Lower leg skin (tissue), 3 donors: ENCODE data around the gene FGD4.

Experiments used
- POLR2A ChIP-seq, 2 donors: fragments of 450-650 bp; IDR thresholded peaks; one replicate each; pipeline ENCODE4 v1.6.1; 2016 to 2017; ENCODE audit warnings: antibody characterized with exemption in 2 of 2, mild to moderate bottlenecking in 1 of 2, moderate library complexity in 1 of 2
- TF ChIP-seq, protein P1 (sequence below), 3 donors: fragments of 450-650 bp; IDR thresholded peaks; one replicate each; pipeline ENCODE4 v1.5.1; 2016; ENCODE audit warnings: antibody characterized with exemption in 3 of 3, mild to moderate bottlenecking in 3 of 3, moderate library complexity in 2 of 3

- TF ChIP-seq POLR2A (IDR thresholded peaks at IDR 0.05): no peak
- TF ChIP-seq, protein P1, sequence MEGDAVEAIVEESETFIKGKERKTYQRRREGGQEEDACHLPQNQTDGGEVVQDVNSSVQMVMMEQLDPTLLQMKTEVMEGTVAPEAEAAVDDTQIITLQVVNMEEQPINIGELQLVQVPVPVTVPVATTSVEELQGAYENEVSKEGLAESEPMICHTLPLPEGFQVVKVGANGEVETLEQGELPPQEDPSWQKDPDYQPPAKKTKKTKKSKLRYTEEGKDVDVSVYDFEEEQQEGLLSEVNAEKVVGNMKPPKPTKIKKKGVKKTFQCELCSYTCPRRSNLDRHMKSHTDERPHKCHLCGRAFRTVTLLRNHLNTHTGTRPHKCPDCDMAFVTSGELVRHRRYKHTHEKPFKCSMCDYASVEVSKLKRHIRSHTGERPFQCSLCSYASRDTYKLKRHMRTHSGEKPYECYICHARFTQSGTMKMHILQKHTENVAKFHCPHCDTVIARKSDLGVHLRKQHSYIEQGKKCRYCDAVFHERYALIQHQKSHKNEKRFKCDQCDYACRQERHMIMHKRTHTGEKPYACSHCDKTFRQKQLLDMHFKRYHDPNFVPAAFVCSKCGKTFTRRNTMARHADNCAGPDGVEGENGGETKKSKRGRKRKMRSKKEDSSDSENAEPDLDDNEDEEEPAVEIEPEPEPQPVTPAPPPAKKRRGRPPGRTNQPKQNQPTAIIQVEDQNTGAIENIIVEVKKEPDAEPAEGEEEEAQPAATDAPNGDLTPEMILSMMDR (IDR thresholded peaks at IDR 0.05): no peak
Observed at GRCh38 chr12:32390572-32391219, 8.7 kb upstream of the FGD4 start.
